GM18870 (cell line): Measurements from ENCODE around the gene HPSE2.
"Not testable (repeated sequence)": the region's sequence is repeated elsewhere in the genome, so short reads cannot be mapped to it uniquely, and the experiment has no call there.

Source experiments
- ATAC-seq: cut with Tn5 transposase; IDR thresholded peaks from one replicate; pipeline ENCODE4 v1.9.1; 2021; ENCODE audit warnings: moderate library complexity; ENCODE audit not compliant: unreplicated experiment

Gene HPSE2

DNA sequence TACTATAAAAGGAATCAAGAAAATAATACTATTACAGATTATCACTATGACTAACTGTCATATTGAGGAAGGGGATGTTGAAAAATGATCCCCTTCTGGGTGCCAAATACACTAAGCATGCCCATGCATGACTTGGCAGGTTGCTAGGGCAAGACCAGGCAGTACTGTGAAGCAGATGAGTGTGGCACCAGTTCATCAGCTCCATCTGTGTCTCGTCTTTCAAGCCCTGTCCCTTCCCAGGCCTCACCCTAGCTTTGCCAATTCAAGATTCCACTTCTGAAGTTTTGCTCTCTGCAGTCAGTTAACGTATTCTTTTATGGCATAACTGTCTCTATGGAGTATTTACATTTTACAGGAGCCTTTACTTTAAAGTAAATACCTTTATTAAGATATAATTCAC is 653.3 kb downstream of the HPSE2 start:
- ATAC-seq: no peak

DNA sequence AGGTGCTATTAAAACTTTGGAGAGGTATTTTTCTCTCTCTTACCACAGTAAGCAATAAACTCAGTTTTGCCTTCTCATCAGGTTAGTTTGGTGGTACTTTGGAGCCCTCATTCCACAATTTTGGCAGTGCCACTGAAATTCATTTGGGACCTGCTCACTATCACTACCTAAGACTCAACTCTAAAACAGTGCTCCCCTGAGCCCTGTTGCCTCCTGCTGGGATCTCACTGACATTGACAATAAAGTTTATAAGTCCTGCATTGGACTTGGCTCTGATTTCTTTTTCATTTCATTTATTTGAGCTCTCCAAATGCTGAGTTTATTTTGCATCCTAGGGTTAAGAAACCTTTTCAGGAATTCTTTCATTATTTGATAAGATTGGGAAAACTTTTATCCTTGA is 658.1 kb downstream of the HPSE2 start:
- ATAC-seq: no peak

GRCh38 chr10:98577168-98577567 is 658.5 kb downstream of the HPSE2 start:
- no peak for ATAC-seq

GRCh38 chr10:98576096-98576495 is 659.6 kb downstream of the HPSE2 start:
- ATAC-seq: no peak

- ATAC-seq: no peak
Measured at GRCh38 chr10:98572594-98572993, 663.1 kb downstream of the HPSE2 start.

GRCh38 chr10:98570834-98571233 is 664.8 kb downstream of the HPSE2 start:
- ATAC-seq: no peak

DNA sequence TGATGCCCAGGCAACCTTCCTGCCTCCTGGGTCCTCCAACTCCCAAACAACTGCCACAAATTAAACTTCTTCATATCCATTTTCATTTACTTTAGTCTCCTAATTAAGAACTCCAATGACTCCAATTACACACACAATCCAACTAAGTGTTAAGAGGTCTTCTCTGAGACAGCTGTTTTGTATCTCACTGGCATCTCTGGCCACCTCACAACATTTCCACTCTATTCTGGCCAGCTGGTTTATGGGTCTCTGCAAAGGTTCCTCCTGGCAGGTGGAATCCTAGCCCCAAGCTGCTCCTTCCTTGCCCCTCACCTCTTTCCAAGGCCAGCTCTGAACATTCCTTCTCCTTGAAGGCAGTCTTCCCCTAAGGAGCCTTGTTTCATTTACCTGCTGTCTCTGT is 665.8 kb downstream of the HPSE2 start:
- no peak for ATAC-seq

GRCh38 chr10:98568551-98568950 is 667.1 kb downstream of the HPSE2 start:
- ATAC-seq: no peak

- no peak for ATAC-seq
Measured at GRCh38 chr10:98567391-98568133, 668.1 kb downstream of the HPSE2 start.

GRCh38 chr10:98563811-98564210 is 671.8 kb downstream of the HPSE2 start:
- ATAC-seq: no peak

DNA sequence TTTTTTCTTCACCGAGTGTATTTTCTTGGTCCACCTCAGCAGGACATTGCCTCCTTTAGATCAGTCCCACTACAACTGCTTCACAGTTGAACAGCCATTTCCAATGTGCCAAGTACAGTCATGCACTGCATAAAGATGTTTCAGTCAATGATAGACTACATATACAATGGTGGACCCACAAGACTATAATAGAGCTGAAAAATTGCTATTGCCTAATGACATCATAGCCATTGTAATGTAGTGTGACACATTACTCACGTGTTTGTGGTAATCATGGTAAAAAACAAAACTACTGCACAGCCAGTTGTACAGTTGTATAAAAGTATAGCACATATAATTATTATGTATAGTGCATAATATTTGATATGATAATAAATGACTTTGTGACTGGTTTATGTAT is 675.1 kb downstream of the HPSE2 start:
- no peak for ATAC-seq

DNA sequence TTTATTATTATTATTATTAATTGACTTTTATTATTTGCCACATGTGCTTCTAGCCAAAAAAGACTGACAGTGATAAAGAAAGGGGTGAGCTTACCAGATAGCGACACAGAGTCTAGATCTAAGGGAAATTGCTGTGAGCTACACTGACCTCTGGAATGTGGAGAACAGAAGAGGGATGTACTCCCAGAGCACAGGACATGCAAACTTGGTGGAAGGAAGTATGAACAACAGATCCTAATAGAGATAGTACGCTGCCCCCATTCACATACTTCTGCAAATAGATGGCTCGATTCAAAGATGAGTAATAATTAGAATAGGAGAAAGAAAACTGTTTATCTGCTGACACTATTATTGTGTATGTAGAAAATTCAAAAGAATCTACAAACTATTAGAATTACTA is 679.6 kb downstream of the HPSE2 start:
- ATAC-seq: no peak

GRCh38 chr10:98555021-98555619 is 680.5 kb downstream of the HPSE2 start:
- ATAC-seq: no peak

GRCh38 chr10:98541561-98541960 is 694.1 kb downstream of the HPSE2 start:
- ATAC-seq: not testable (repeated sequence)

- ATAC-seq: no peak
Measured at GRCh38 chr10:98539578-98539977, 696.1 kb downstream of the HPSE2 start.

DNA sequence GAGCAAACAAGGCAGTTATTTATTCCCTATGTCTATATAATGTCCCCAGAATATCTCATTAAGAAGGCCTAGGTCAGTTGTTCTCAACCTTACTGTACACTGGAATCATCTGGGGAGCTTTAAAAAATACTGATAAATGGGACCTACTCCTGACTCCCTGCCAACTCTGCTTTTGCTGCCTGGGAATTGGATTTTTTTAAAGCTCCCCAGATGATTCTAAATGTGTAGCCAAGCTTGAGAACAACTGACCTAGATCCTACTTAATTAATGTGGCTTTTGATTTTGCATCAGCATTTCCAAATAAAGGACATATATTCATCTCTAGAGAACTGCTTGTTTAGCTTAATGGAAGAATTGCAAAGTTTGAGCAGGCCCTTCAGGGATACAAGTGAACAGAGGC is 697.2 kb downstream of the HPSE2 start:
- ATAC-seq: no peak

- ATAC-seq: no peak
Measured at GRCh38 chr10:98536551-98536950, 699.1 kb downstream of the HPSE2 start.

DNA sequence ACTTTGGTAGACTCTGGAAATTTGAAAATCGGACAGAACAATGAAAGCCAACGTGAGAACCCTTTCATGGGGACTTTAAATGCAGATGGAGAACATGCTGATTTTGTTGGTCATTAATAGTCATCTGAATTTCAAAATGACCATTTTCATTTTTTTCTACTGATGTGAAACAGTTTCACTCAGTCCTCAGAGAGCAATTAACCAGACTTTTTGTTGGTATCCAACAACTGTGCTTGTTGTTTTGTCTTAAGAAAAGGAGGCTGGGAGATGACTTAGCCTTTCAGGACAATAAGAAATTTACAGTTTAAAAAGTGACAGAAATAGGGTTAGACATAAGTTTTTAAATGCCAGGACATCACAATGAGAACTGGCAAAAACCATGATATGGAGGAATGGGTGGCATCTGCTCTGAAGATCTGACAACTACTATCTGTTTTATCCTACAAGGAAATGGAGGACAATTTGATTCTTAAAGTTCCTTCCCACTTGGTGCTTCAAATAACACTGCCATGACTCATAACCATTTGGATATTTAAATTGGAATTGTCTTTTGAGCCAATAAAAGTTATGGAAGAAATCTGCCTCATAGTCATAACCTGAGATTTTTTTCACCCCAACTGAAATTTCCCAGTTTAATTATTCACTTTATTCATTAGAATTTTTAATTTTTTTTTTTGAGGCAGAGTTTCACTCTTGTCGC is 701.8 kb downstream of the HPSE2 start:
- ATAC-seq: no peak

GRCh38 chr10:98533241-98533640 is 702.4 kb downstream of the HPSE2 start:
- ATAC-seq: no peak

DNA sequence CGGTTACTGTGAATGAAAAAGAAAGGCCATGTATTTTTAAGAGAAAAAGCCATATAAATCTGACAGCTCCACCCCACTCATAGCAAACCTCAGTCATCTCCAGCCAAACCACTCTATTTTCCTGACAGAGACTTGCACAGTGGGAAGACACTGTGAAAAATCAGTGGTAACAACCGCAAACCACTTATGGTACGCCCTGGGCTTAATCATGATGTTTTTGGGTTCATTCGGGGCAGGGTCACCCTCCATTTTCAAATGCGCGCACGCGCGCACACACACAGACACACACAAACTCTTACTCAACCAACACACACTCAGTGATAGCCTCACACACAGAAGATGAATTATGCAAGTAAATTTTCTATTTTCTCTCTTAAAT is 706.9 kb downstream of the HPSE2 start:
- no peak for ATAC-seq

DNA sequence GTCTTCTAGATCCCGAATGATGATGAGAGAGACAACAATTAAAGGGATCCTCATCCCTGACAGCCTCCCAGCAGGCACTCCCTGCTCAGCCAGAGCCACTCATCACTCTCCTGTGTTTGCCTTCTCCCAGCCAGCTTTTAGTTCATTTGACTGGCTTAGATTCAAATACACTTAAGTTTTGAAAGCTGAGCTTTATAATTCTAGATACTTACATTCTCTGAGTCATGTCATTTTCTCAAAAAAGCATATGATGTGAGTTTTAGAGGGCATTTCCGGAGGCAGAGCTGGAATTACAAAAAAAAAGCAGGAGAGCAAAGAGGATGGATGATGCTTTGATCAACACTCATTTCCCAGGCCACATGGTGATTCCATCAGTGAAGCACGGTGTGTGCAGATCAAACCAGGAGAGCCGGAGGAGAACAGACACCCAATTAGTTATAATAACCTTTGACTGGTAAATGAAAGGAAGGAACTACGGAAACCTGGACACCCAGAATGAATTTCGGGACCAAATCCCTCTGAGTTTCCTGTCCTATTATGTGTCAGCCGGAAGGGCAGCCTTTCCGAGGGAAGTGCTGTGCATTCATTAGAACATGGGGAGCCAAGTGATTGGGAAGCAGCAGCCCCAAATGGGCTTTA is 707.4 kb downstream of the HPSE2 start:
- no peak for ATAC-seq

DNA sequence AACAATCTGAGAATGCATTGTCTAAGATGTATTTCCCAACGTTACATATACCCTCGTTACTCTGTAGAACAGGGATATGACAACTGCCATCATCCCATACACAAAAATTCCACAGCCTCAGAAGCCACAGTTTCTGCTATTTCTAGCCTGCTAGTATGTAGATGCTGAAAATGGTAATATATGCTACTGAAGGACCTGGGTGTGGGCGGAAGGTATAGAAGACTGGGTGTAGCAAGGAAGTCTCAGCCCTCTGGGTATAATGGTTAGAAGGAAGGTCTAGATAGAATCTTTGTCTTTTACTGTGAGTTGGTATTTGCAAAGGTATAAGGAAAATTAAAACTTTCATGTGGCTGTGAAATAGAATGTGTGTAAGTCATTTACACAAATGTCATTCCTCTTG is 709.7 kb downstream of the HPSE2 start:
- ATAC-seq: no peak
